Nephron progenitor cell (in vitro differentiated cells): ENCODE data around the gene USP1.
A peak's percentile ranks its signal among the peaks of the same experiment; 100 is the strongest.

Experiments used
- DNase-seq: peaks from one replicate; pipeline ENCODE4 v3.0.0; 2021
- H3K27ac Mint-ChIP-seq: 2 replicates; pipeline ENCODE4 v1.8.0; 2021; ENCODE audit warnings: mild to moderate bottlenecking, moderate library complexity, mixed read lengths
- H3K27me3 Mint-ChIP-seq: 2 replicates; pipeline ENCODE4 v1.8.0; 2021; ENCODE audit warnings: mild to moderate bottlenecking, low read depth, mixed read lengths; ENCODE audit not compliant: poor library complexity
- H3K36me3 Mint-ChIP-seq: 2 replicates; pipeline ENCODE4 v1.8.0; 2021; ENCODE audit warnings: low read depth, mixed read lengths
- H3K4me1 Mint-ChIP-seq: 2 replicates; pipeline ENCODE4 v1.8.0; 2021; ENCODE audit warnings: mixed read lengths
- H3K4me3 Mint-ChIP-seq: 2 replicates; pipeline ENCODE4 v1.8.0; 2021; ENCODE audit warnings: mild to moderate bottlenecking, moderate library complexity, mixed read lengths
- H3K9me3 Mint-ChIP-seq: 2 replicates; pipeline ENCODE4 v1.8.0; 2021; ENCODE audit warnings: mild to moderate bottlenecking, moderate library complexity, mixed read lengths
- CTCF ChIP-seq: fragments of 200-600 bp; sonication (generic); IDR thresholded peaks from 2 replicates; pipeline ENCODE4 v1.5.0; 2021; ENCODE audit warnings: antibody characterized with exemption

USP1 gene

GRCh38 chr1:62436466-62437272 is at the start of gene USP1:
Gene USP1, plus strand, starts transcription at chr1:62437049. Its CDS starts 2,819 bp downstream, at chr1:62439868.
- TF ChIP-seq CTCF, result no peak
- DNase-seq, result peak; percentile 93
- H3K4me3 Mint-ChIP-seq, result peak within 1 kb of the TSS; percentile 90
- peaks cover 24% of the 10 kb centered on the region for H3K36me3 Mint-ChIP-seq
- H3K9me3 Mint-ChIP-seq, result peaks cover 4% of the 10 kb centered on the region
- H3K4me1 Mint-ChIP-seq, result peaks cover 38% of the 10 kb centered on the region
- H3K27me3 Mint-ChIP-seq, result no peaks in the 10 kb centered on the region
- peak within 1 kb of the TSS; percentile 100 for H3K27ac Mint-ChIP-seq

- Mint-ChIP-seq H3K4me1 (peaks cover 13% of the 10 kb centered on the region), H3K4me3 (no peak overlapping the region), H3K27ac (no peak overlapping the region), H3K36me3 (no peaks in the 10 kb centered on the region), H3K9me3 (no peaks in the 10 kb centered on the region), H3K27me3 (peaks cover 8% of the 10 kb centered on the region)
- DNase-seq, result no peak
- no peak for TF ChIP-seq CTCF
These were observed 47.3 kb upstream of the USP1 start for GRCh38 chr1:62389531-62389930.

GRCh38 chr1:62390071-62390470 is 46.8 kb upstream of the USP1 start:
- TF ChIP-seq CTCF, result no peak

GRCh38 chr1:62391369-62391971 is 45.4 kb upstream of the USP1 start:
- H3K27ac Mint-ChIP-seq, result no peak overlapping the region

More at GRCh38 chr1:62390071-62390470, 46.8 kb upstream of the USP1 start:
- Mint-ChIP-seq H3K27me3 (peaks cover 7% of the 10 kb centered on the region), H3K4me1 (peaks cover 8% of the 10 kb centered on the region), H3K27ac (no peak overlapping the region), H3K4me3 (no peak overlapping the region), H3K36me3 (no peaks in the 10 kb centered on the region), H3K9me3 (no peaks in the 10 kb centered on the region)
- no peak for DNase-seq

GRCh38 chr1:62392951-62393350 is 43.9 kb upstream of the USP1 start:
- no peak for TF ChIP-seq CTCF
- H3K4me3 Mint-ChIP-seq, result no peak overlapping the region
- H3K4me1 Mint-ChIP-seq, result no peaks in the 10 kb centered on the region
- peaks cover 7% of the 10 kb centered on the region for H3K27me3 Mint-ChIP-seq
- H3K36me3 Mint-ChIP-seq, result no peaks in the 10 kb centered on the region
- no peak overlapping the region for H3K27ac Mint-ChIP-seq
- H3K9me3 Mint-ChIP-seq, result no peaks in the 10 kb centered on the region
- DNase-seq, result no peak

More at GRCh38 chr1:62391369-62391971, 45.4 kb upstream of the USP1 start:
- Mint-ChIP-seq H3K4me1 (peaks cover 7% of the 10 kb centered on the region), H3K4me3 (no peak overlapping the region), H3K27me3 (peaks cover 7% of the 10 kb centered on the region), H3K9me3 (no peaks in the 10 kb centered on the region), H3K36me3 (no peaks in the 10 kb centered on the region)
- peak; percentile 60 for TF ChIP-seq CTCF
- DNase-seq, result peak; percentile 46
